ENCODE data around the gene AZU1. TPM values are rescaled to one million over a fixed set of nuclear protein-coding genes. Genes with fewer than 3 reads are reported as not detected.

AZU1 gene
- total RNA-seq, 4 donors from 2014 or later = not detected

DNA sequence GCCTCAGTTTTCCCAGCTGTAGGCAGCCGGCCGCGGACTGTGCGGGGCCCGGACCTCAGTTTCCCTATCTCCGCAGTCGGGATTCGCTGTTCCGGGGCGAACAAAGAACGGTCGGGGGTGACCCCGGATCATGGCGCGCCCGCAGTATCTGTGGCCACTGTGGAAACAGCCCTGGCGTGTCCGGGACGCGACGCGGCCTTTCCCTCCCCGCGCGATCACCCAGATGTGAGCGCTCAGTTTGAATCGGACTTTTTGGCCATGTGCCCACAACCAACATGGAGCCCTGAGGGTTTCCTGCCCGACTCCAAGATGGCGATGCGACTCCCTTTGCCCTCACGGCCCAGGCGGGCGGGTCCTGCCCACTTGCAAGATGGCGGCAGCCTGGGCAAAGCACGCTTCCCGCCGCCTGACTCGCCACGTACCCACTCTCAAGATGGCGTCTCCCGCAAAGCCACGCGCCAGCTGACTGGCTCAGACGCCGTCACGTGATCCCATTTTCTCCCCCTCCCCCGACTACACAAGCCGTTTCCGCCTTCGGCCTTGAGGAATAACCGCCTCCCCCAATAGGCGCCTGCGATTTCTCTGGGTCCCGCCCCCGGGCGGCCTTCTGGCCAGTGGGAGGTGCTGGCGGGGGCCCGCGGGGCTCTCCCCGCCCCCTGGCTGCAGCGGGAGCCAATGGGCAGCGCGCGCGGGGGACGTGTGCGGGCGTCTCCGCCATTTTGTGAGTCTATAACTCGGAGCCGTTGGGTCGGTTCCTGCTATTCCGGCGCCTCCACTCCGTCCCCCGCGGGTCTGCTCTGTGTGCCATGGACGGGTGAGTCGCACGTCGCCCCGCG lies 30.7 kb upstream of the AZU1 start, which contains the start of gene PTBP1:
Gene PTBP1, plus strand, starts transcription at position 761 of the 836 bp plus-strand sequence. Its CDS starts 46 bp downstream, at position 807.
- Histone ChIP-seq H3K27ac (peak within 1 kb of the TSS; percentile 94 to 96 (median 94)), H3K9me3 (no peaks in the 10 kb centered on the region), H3K4me1 (peaks cover 39 to 50% of the 10 kb centered on the region in 2 donors), H3K36me3 (no peaks in the 10 kb centered on the region), H3K4me3 (replicated peaks in 1 of 3) (peak within 1 kb of the TSS; percentile 33 to 100 (median 96)), H3K27me3 (no peaks in the 10 kb centered on the region)
- TF ChIP-seq POLR2A (IDR thresholded peaks at IDR 0.05) = peak in 1 of 2 donors; percentile 80
- no peak for TF ChIP-seq CTCF (IDR thresholded peaks at IDR 0.05)
- WGBS, 2 donors = 0 to 2% methylated on average over 14 to 41 of the region's 83 CpGs
- DNase-seq = peak; percentile 100
- intact Hi-C loops (cut with DNase I) = no loop called here

DNA sequence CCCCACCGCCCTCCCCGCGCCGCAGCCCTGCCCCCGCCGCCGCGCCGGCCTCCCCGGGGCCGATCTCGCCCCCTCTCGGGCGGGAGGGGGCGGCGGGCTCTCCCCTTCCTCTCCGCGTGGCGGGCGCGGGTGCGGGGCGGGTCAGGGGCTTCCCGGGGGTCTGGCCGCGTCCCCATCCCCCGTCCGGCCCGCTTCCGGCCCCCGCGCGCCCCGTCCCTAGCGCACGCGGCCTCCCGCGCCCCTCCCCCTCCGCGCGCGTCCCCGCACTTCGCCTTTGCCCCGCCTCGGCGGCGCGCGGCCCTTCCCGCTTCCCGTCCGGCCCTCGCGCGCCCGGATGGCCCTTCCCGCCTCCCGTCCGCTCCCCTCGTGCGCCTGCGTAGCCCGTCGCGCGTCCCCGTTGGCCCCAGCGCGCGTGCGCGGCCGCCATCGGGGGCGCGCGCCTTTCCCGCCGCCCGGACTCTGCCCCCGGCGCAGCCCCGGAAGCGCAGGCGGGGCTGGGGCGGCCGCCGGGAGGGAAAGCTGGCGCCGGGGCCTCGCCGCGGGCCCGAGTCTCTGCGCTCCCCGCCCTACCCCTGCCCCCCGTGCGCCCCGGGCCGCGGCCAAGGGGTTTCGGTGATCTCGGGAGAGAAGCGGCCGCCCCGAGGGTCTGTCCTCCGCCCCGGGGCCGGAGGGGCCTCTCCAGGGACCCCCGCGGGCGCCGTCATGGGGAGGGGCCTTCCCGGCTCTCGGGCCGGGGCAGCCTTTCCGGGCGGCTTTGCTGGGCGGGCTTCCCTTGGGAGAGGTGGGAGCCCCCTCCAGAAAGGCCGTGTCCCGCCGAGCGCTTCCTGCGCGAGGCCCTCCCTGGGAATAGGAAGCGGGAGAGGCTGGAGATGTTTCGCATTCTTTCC lies 29.9 kb upstream of the AZU1 start:
- Histone ChIP-seq H3K4me1 (peaks cover 47 to 51% of the 10 kb centered on the region in 2 donors), H3K9me3 (no peaks in the 10 kb centered on the region), H3K36me3 (no peaks in the 10 kb centered on the region), H3K27me3 (no peaks in the 10 kb centered on the region), H3K4me3 (replicated peaks in 1 of 3) (peak overlapping the region; percentile 33 to 100 (median 96)), H3K27ac (peak overlapping the region; percentile 94 to 96 (median 94))
- 0 to 10% methylated on average over 1 to 2 of the region's 129 CpGs for WGBS, 2 donors
- TF ChIP-seq POLR2A (IDR thresholded peaks at IDR 0.05) (peak in 1 of 2 donors; percentile 0), CTCF (IDR thresholded peaks at IDR 0.05) (no peak)
- intact Hi-C loops (cut with DNase I) = no loop called here
- peak; percentile 84 to 89 for DNase-seq

GRCh38 chr19:798415-799075 lies 29.1 kb upstream of the AZU1 start:
- Histone ChIP-seq H3K27ac (peak overlapping the region; percentile 93 to 96 (median 94)), H3K27me3 (no peaks in the 10 kb centered on the region), H3K4me1 (peaks cover 49 to 59% of the 10 kb centered on the region in 2 donors), H3K9me3 (no peaks in the 10 kb centered on the region), H3K36me3 (peaks cover 0 to under 1% of the 10 kb centered on the region in 2 donors), H3K4me3 (replicated peaks in 1 of 3) (peak overlapping the region in 2 of 3 donors; percentile 96 to 100)
- 0 to 1% methylated on average over 27 to 44 of the region's 44 CpGs for WGBS, 2 donors
- no peak for DNase-seq
- TF ChIP-seq POLR2A (IDR thresholded peaks at IDR 0.05) = no peak
- no peak for TF ChIP-seq CTCF (IDR thresholded peaks at IDR 0.05)
- intact Hi-C loops (cut with DNase I) = no loop called here

DNA sequence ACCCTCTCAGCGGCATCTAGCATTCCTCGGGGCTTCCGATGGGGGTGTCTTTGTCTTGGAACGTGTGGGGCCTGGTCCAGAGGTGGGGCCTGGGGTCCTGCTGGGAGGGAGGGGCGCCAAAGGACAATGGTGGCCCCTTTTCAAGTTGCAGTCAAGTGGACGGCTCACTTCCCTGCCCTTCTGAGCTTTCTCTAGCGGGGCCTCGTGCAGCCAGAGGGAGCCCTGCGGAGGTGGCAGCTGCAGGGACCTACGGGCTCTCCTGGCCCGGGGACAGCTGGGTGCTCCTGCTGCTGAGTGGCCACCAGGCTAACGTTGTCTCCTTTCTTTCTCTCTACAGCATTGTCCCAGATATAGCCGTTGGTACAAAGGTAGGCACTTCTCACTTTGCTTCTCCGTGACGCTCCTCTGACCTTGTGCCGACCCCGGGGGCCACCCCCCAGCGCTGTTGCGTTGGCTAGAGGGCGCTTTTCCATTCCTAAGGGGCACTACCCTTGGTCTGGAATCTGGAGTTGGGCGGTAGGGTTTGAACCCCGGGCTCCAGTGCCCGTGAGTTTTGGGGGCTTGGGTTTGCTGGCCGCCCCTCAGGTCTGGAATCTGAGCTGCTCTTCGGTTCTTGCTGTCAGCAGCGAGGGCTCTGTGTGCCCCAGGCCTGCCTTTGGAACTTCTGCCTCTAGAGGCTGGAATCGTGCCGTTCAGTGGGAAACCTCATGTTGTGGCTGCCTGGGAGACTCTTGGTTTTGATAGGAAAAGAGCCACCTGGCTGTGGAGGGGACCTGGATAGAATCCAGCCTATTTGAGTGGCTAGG lies 28.4 kb upstream of the AZU1 start:
- 3 to 8% methylated on average over 23 to 25 of the region's 28 CpGs for WGBS, 2 donors
- Histone ChIP-seq H3K27me3 (no peaks in the 10 kb centered on the region), H3K4me1 (peaks cover 49 to 59% of the 10 kb centered on the region in 2 donors), H3K9me3 (no peaks in the 10 kb centered on the region), H3K4me3 (replicated peaks in 1 of 3) (peak overlapping the region in 2 of 3 donors; percentile 96 to 100), H3K36me3 (peaks cover 7 to 8% of the 10 kb centered on the region in 2 donors), H3K27ac (peak overlapping the region; percentile 93 to 96 (median 94))
- TF ChIP-seq CTCF (IDR thresholded peaks at IDR 0.05) (peak in 2 of 6 experiments; percentile 9 to 29), POLR2A (IDR thresholded peaks at IDR 0.05) (no peak)
- DNase-seq = peak; percentile 66 to 70
- intact Hi-C loops (cut with DNase I) = no loop called here

All from thyroid gland (tissue), 4 donors.